ENCODE measurements around the gene PLEKHG3.

DNA sequence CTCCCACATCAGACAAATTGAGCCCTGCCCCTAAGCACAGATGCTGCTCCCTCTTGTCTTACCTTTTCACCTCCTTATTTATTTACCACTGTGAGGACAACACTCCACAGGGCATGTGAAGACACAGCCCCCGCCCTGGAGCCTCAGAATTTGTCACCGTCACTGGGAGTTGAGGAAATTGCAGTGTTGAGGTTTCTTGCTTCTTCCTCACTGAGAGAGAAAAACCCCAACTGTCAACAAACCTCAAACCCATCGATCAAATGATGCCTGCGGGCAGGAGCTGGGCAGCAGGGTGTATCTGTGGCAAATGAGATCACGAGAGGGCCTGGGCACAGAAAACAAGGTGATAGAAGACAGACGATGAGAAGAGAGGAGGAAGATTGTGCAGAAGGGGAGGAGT is 30.5 kb upstream of the PLEKHG3 start:
- TF ChIP-seq GATA2 (IDR thresholded peaks at IDR 0.05; ENCODE audit: low read depth, low read length) (no peak), GATA3 (IDR thresholded peaks at IDR 0.05; ENCODE audit: low read depth, low read length) (no peak)

Measured in SH-SY5Y (cell line).